ENCODE measurements around the gene VPS52.

VPS52 gene

GRCh38 chr6:33205191-33206026 is 66.3 kb downstream of the VPS52 start:
- H3K27ac ChIP-seq, result peak overlapping the region; percentile 84
- TF ChIP-seq, protein P1, sequence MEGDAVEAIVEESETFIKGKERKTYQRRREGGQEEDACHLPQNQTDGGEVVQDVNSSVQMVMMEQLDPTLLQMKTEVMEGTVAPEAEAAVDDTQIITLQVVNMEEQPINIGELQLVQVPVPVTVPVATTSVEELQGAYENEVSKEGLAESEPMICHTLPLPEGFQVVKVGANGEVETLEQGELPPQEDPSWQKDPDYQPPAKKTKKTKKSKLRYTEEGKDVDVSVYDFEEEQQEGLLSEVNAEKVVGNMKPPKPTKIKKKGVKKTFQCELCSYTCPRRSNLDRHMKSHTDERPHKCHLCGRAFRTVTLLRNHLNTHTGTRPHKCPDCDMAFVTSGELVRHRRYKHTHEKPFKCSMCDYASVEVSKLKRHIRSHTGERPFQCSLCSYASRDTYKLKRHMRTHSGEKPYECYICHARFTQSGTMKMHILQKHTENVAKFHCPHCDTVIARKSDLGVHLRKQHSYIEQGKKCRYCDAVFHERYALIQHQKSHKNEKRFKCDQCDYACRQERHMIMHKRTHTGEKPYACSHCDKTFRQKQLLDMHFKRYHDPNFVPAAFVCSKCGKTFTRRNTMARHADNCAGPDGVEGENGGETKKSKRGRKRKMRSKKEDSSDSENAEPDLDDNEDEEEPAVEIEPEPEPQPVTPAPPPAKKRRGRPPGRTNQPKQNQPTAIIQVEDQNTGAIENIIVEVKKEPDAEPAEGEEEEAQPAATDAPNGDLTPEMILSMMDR (conservative IDR thresholded peaks at IDR 0.05), result no peak
- TF ChIP-seq ZFX (IDR thresholded peaks at IDR 0.05), result no peak

GRCh38 chr6:33204415-33205190 is 67.1 kb downstream of the VPS52 start, which contains the start of gene HSD17B8:
TSS of gene HSD17B8 (plus strand) at chr6:33204655. CDS start at chr6:33204669, 14 bp downstream.
- H3K27ac ChIP-seq, result peak within 1 kb of the TSS; percentile 84
- TF ChIP-seq ZFX (IDR thresholded peaks at IDR 0.05), result peak; percentile 37; the same call in 1 of the 2 replicates
- TF ChIP-seq, protein P1 (conservative IDR thresholded peaks at IDR 0.05), result no peak

GRCh38 chr6:33204165-33204414 is 67.6 kb downstream of the VPS52 start:
- no peak overlapping the region; the same call in 1 of the 2 replicates for H3K27ac ChIP-seq
- TF ChIP-seq, protein P1 (conservative IDR thresholded peaks at IDR 0.05), result no peak
- TF ChIP-seq ZFX (IDR thresholded peaks at IDR 0.05), result no peak

- TF ChIP-seq ZFX (IDR thresholded peaks at IDR 0.05), result no peak
- TF ChIP-seq, protein P1 (conservative IDR thresholded peaks at IDR 0.05), result no peak
- H3K27ac ChIP-seq, result no peak overlapping the region; the same call in 1 of the 2 replicates
These were observed 68.1 kb downstream of the VPS52 start for GRCh38 chr6:33203443-33204164.

- no peak overlapping the region for H3K27ac ChIP-seq
- TF ChIP-seq ZFX (IDR thresholded peaks at IDR 0.05), result no peak
- TF ChIP-seq, protein P1 (conservative IDR thresholded peaks at IDR 0.05), result no peak
These were observed 68.9 kb downstream of the VPS52 start for GRCh38 chr6:33202799-33203198.

GRCh38 chr6:33201935-33202334 is 69.7 kb downstream of the VPS52 start:
- TF ChIP-seq ZFX (IDR thresholded peaks at IDR 0.05), result no peak
- TF ChIP-seq, protein P1 (conservative IDR thresholded peaks at IDR 0.05), result no peak
- peak overlapping the region; percentile 94 for H3K27ac ChIP-seq

All from C4-2B (cell line).